ENCODE data around the gene SLC51B.

The SLC51B gene

GRCh38 chr15:65056868-65057548 is 11.8 kb downstream of the SLC51B start:
- peak in 1 of 2 donors; percentile 35 for DNase-seq (ENCODE audit: low read depth in 2 of 2)
- no peak for TF ChIP-seq CTCF (IDR thresholded peaks at IDR 0.05; ENCODE audit: low read depth, low read length)
- no peak overlapping the region for H3K4me3 ChIP-seq (replicated peaks in 1 of 2; ENCODE audit: low read depth in 2 of 2, low read length in 2 of 2)

- H3K4me3 ChIP-seq (replicated peaks in 1 of 2; ENCODE audit: low read depth in 2 of 2, low read length in 2 of 2), result no peak overlapping the region
- no peak for DNase-seq (ENCODE audit: low read depth in 2 of 2)
- TF ChIP-seq CTCF (IDR thresholded peaks at IDR 0.05; ENCODE audit: low read depth, low read length), result no peak
These were observed 12.4 kb downstream of the SLC51B start for GRCh38 chr15:65057549-65057940.

GRCh38 chr15:65058394-65059368 is 13.5 kb downstream of the SLC51B start:
- no peak for TF ChIP-seq CTCF (IDR thresholded peaks at IDR 0.05; ENCODE audit: low read depth, low read length)
- DNase-seq (ENCODE audit: low read depth in 2 of 2), result no peak

GRCh38 chr15:65059369-65059750 is 14.2 kb downstream of the SLC51B start:
- no peak overlapping the region for H3K4me3 ChIP-seq (replicated peaks in 1 of 2; ENCODE audit: low read depth in 2 of 2, low read length in 2 of 2)
- TF ChIP-seq CTCF (IDR thresholded peaks at IDR 0.05; ENCODE audit: low read depth, low read length), result no peak
- no peak for DNase-seq (ENCODE audit: low read depth in 2 of 2)

More at GRCh38 chr15:65058394-65059368, 13.5 kb downstream of the SLC51B start:
- no peak overlapping the region for H3K4me3 ChIP-seq (replicated peaks in 1 of 2; ENCODE audit: low read depth in 2 of 2, low read length in 2 of 2)

- TF ChIP-seq CTCF (IDR thresholded peaks at IDR 0.05; ENCODE audit: low read depth, low read length), result no peak
- DNase-seq (ENCODE audit: low read depth in 2 of 2), result no peak
- H3K4me3 ChIP-seq (replicated peaks in 1 of 2; ENCODE audit: low read depth in 2 of 2, low read length in 2 of 2), result no peak overlapping the region
These were observed 14.9 kb downstream of the SLC51B start for GRCh38 chr15:65059931-65060596.

- H3K4me3 ChIP-seq (replicated peaks in 1 of 2; ENCODE audit: low read depth in 2 of 2, low read length in 2 of 2), result no peak overlapping the region
- no peak for TF ChIP-seq CTCF (IDR thresholded peaks at IDR 0.05; ENCODE audit: low read depth, low read length)
- DNase-seq (ENCODE audit: low read depth in 2 of 2), result no peak
These were observed 15.6 kb downstream of the SLC51B start for GRCh38 chr15:65060641-65061397.
